Activated gamma-delta T cell treated with anti-CD3 and anti-CD28 coated beads, Interleukin-2, amount 50 U/mL, for 16 hours (primary cell): ENCODE measurements around the gene PFKFB4.
"Not testable (repeated sequence)": the region's sequence is repeated elsewhere in the genome, so short reads cannot be mapped to it uniquely, and the experiment has no call there.

Source experiments
- DNase-seq: peaks from one replicate; pipeline ENCODE4 v3.0.0-alpha.2; 2020; ENCODE audit warnings: low read depth

PFKFB4 gene

GRCh38 chr3:48530701-48531100 is 25.9 kb downstream of the PFKFB4 start:
- DNase-seq = not testable (repeated sequence)

GRCh38 chr3:48528754-48529153 is 27.8 kb downstream of the PFKFB4 start:
- DNase-seq = no peak

GRCh38 chr3:48528048-48528447 is 28.6 kb downstream of the PFKFB4 start:
- DNase-seq = no peak

- no peak for DNase-seq
Observed at GRCh38 chr3:48524970-48525369, 31.6 kb downstream of the PFKFB4 start.

GRCh38 chr3:48521635-48522034 is 35.0 kb downstream of the PFKFB4 start:
- no peak for DNase-seq

- DNase-seq = no peak
Observed at GRCh38 chr3:48519277-48519643, 37.3 kb downstream of the PFKFB4 start.

GRCh38 chr3:48518638-48519276 is 37.8 kb downstream of the PFKFB4 start:
- DNase-seq = no peak

GRCh38 chr3:48518069-48518468 is 38.5 kb downstream of the PFKFB4 start:
- DNase-seq = no peak

- DNase-seq = no peak
Observed at GRCh38 chr3:48516571-48516970, 40.0 kb downstream of the PFKFB4 start.

GRCh38 chr3:48514431-48515227 is 42.0 kb downstream of the PFKFB4 start:
- no peak for DNase-seq

GRCh38 chr3:48511551-48511950 is 45.1 kb downstream of the PFKFB4 start:
- no peak for DNase-seq

- peak; percentile 65 for DNase-seq
Observed at GRCh38 chr3:48507256-48508061, 49.1 kb downstream of the PFKFB4 start.

- DNase-seq = no peak
Observed at GRCh38 chr3:48505968-48506504, 50.6 kb downstream of the PFKFB4 start.

- DNase-seq = no peak
Observed at GRCh38 chr3:48505146-48505545, 51.5 kb downstream of the PFKFB4 start.

- peak; percentile 23 for DNase-seq
Observed at GRCh38 chr3:48504051-48504946, 52.3 kb downstream of the PFKFB4 start, which contains the start of gene SHISA5. Gene SHISA5 (minus strand): TSS chr3:48504174. CDS start chr3:48504094, 80 bp downstream.

GRCh38 chr3:48503401-48504050 is 53.1 kb downstream of the PFKFB4 start:
- no peak for DNase-seq

GRCh38 chr3:48502728-48503168 is 53.9 kb downstream of the PFKFB4 start:
- DNase-seq = no peak

- DNase-seq = no peak
Observed at GRCh38 chr3:48502121-48502520, 54.5 kb downstream of the PFKFB4 start.

GRCh38 chr3:48501196-48501595 is 55.4 kb downstream of the PFKFB4 start:
- no peak for DNase-seq

GRCh38 chr3:48500656-48501055 is 55.9 kb downstream of the PFKFB4 start:
- no peak for DNase-seq

- DNase-seq = no peak
Observed at GRCh38 chr3:48493203-48493501, 63.5 kb downstream of the PFKFB4 start.
